ENCODE measurements around the gene CHMP2B.

CHMP2B gene

GRCh38 chr3:87191175-87191574 lies 35.9 kb upstream of the CHMP2B start:
- no peak for TF ChIP-seq RAD21 (IDR thresholded peaks at IDR 0.05; ENCODE audit: low read depth)
- no peak for TF ChIP-seq TCF12 (IDR thresholded peaks at IDR 0.05; ENCODE audit: low read depth)
- TF ChIP-seq ZBTB7A (IDR thresholded peaks at IDR 0.05; ENCODE audit: low read depth), result no peak
- no peak for TF ChIP-seq YY1 (IDR thresholded peaks at IDR 0.05; ENCODE audit: low read depth)
- no peak for TF ChIP-seq NFIC (IDR thresholded peaks at IDR 0.05)
- TF ChIP-seq FOXM1 (IDR thresholded peaks at IDR 0.05; ENCODE audit: borderline replicate concordance, low read depth), result no peak
- TF ChIP-seq, protein P1, sequence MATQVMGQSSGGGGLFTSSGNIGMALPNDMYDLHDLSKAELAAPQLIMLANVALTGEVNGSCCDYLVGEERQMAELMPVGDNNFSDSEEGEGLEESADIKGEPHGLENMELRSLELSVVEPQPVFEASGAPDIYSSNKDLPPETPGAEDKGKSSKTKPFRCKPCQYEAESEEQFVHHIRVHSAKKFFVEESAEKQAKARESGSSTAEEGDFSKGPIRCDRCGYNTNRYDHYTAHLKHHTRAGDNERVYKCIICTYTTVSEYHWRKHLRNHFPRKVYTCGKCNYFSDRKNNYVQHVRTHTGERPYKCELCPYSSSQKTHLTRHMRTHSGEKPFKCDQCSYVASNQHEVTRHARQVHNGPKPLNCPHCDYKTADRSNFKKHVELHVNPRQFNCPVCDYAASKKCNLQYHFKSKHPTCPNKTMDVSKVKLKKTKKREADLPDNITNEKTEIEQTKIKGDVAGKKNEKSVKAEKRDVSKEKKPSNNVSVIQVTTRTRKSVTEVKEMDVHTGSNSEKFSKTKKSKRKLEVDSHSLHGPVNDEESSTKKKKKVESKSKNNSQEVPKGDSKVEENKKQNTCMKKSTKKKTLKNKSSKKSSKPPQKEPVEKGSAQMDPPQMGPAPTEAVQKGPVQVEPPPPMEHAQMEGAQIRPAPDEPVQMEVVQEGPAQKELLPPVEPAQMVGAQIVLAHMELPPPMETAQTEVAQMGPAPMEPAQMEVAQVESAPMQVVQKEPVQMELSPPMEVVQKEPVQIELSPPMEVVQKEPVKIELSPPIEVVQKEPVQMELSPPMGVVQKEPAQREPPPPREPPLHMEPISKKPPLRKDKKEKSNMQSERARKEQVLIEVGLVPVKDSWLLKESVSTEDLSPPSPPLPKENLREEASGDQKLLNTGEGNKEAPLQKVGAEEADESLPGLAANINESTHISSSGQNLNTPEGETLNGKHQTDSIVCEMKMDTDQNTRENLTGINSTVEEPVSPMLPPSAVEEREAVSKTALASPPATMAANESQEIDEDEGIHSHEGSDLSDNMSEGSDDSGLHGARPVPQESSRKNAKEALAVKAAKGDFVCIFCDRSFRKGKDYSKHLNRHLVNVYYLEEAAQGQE (IDR thresholded peaks at IDR 0.05; ENCODE audit: low read depth), result no peak
- TF ChIP-seq MAX (IDR thresholded peaks at IDR 0.05), result no peak
- TF ChIP-seq TEAD4 (IDR thresholded peaks at IDR 0.05), result no peak
- TF ChIP-seq EGR1 (IDR thresholded peaks at IDR 0.05), result no peak
- no peak for TF ChIP-seq TAF1 (IDR thresholded peaks at IDR 0.05; ENCODE audit: low read depth)
- TF ChIP-seq CREB1 (IDR thresholded peaks at IDR 0.05; ENCODE audit: low read depth), result no peak
- no peak for TF ChIP-seq EP300 (IDR thresholded peaks at IDR 0.05; ENCODE audit: borderline replicate concordance)

GRCh38 chr3:87191641-87192040 lies 35.5 kb upstream of the CHMP2B start:
- TF ChIP-seq RAD21 (IDR thresholded peaks at IDR 0.05; ENCODE audit: low read depth), result no peak
- no peak for TF ChIP-seq EP300 (IDR thresholded peaks at IDR 0.05; ENCODE audit: borderline replicate concordance)
- TF ChIP-seq ZBTB7A (IDR thresholded peaks at IDR 0.05; ENCODE audit: low read depth), result no peak
- TF ChIP-seq USF1 (IDR thresholded peaks at IDR 0.05), result no peak
- TF ChIP-seq EGR1 (IDR thresholded peaks at IDR 0.05), result no peak
- no peak for TF ChIP-seq NFIC (IDR thresholded peaks at IDR 0.05)
- TF ChIP-seq, protein P1 (IDR thresholded peaks at IDR 0.05; ENCODE audit: low read depth), result no peak
- no peak for TF ChIP-seq YY1 (IDR thresholded peaks at IDR 0.05; ENCODE audit: low read depth)

DNA sequence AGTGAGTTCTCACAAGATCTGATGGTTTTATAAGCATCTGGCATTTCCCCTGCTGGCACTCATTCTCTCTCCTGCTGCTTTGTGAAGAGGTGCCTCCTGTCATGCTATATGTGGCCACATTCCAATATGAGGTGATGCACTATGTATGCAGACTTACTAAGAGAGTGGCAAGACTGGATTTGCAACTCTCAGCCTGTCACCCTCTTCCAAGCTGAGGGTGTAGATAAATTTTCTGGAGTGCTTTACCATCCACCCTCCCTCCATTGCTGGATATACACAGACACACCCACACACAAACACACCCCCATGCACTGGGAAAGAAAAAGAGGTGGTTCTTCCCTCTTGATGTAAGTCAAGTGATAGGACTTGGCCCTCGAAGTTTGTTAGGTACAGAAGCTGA lies 30.2 kb upstream of the CHMP2B start:
- TF ChIP-seq EP300 (IDR thresholded peaks at IDR 0.05; ENCODE audit: borderline replicate concordance) (no peak), TAF1 (IDR thresholded peaks at IDR 0.05; ENCODE audit: low read depth) (no peak), MAX (IDR thresholded peaks at IDR 0.05) (no peak), NFIC (IDR thresholded peaks at IDR 0.05) (peak; percentile 42; the same call in 1 of the 2 replicates), RAD21 (IDR thresholded peaks at IDR 0.05; ENCODE audit: low read depth) (no peak)

DNA sequence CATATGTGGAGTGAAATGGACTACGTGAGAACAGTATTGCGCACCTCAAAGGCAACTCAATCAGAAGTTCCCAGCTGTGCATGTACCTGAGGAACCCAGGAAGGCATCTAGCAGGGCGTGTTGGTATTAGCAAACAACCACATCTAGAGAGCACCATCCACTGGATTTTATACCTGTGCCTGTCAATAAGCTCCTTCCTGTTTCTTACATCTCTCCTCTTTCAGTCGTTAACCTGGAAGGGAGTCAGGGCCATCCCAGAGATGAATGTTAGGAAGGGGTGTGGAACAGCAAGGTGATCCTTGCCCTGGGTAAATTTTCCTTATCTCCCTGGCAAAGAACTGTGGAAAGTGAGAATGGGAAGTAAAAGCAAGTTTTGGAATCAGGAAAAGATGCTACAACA lies 29.6 kb upstream of the CHMP2B start:
- TF ChIP-seq CREB1 (IDR thresholded peaks at IDR 0.05; ENCODE audit: low read depth) (no peak), EGR1 (IDR thresholded peaks at IDR 0.05) (no peak), ZBTB7A (IDR thresholded peaks at IDR 0.05; ENCODE audit: low read depth) (no peak), MAX (IDR thresholded peaks at IDR 0.05) (no peak), TEAD4 (IDR thresholded peaks at IDR 0.05) (no peak), RAD21 (IDR thresholded peaks at IDR 0.05; ENCODE audit: low read depth) (no peak), FOXM1 (IDR thresholded peaks at IDR 0.05; ENCODE audit: borderline replicate concordance, low read depth) (no peak)

- TF ChIP-seq TEAD4 (IDR thresholded peaks at IDR 0.05), result no peak
- TF ChIP-seq USF1 (IDR thresholded peaks at IDR 0.05), result no peak
- TF ChIP-seq ZBTB7A (IDR thresholded peaks at IDR 0.05; ENCODE audit: low read depth), result no peak
- TF ChIP-seq YY1 (IDR thresholded peaks at IDR 0.05; ENCODE audit: low read depth), result no peak
- no peak for TF ChIP-seq NFIC (IDR thresholded peaks at IDR 0.05)
- no peak for TF ChIP-seq EGR1 (IDR thresholded peaks at IDR 0.05)
Measured at GRCh38 chr3:87198774-87199173, 28.3 kb upstream of the CHMP2B start.

DNA sequence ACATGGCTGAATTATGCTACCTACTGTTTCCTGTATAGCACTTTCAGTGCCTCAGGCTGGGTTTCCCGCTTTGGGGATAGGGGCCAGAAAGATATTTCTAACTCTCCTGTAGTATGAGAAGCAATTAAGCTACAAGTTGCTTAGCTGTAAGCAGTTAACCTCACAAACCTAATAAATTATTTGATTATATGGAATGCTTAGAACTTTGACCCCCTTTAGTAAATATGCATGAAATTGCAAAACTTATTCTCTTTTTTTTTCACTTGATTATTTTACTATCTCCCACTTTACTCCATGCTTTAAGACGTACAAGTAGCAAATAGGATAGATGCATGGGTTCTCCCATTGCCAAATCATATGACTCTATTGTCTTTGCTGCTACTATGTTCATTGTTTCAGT lies 27.5 kb upstream of the CHMP2B start:
- TF ChIP-seq CREB1 (IDR thresholded peaks at IDR 0.05; ENCODE audit: low read depth) (no peak), MAX (IDR thresholded peaks at IDR 0.05) (no peak), TEAD4 (IDR thresholded peaks at IDR 0.05) (no peak), USF1 (IDR thresholded peaks at IDR 0.05) (no peak), FOXM1 (IDR thresholded peaks at IDR 0.05; ENCODE audit: borderline replicate concordance, low read depth) (no peak), TAF1 (IDR thresholded peaks at IDR 0.05; ENCODE audit: low read depth) (no peak), YY1 (IDR thresholded peaks at IDR 0.05; ENCODE audit: low read depth) (no peak), TCF12 (IDR thresholded peaks at IDR 0.05; ENCODE audit: low read depth) (no peak), RAD21 (IDR thresholded peaks at IDR 0.05; ENCODE audit: low read depth) (no peak), NFIC (IDR thresholded peaks at IDR 0.05) (no peak), ZBTB7A (IDR thresholded peaks at IDR 0.05; ENCODE audit: low read depth) (no peak)
